Testis (tissue), 3 donors: Measurements from ENCODE around the gene WDR87. TPM values are rescaled to one million over a fixed set of nuclear protein-coding genes. Genes with fewer than 3 reads are reported as not detected.
"Not testable (repeated sequence)": the region's sequence is repeated elsewhere in the genome, so short reads cannot be mapped to it uniquely, and the experiment has no call there.

Source experiments
- DNase-seq: peaks from one replicate; pipeline ENCODE4 v3.0.0-alpha.2; 2019
- H3K27ac ChIP-seq, 2 donors: fragments of 200-600 bp; sonication (generic); one replicate each; pipeline ENCODE4 v1.5.1; 2019
- H3K27me3 ChIP-seq: fragments of 200-600 bp; sonication (generic); one replicate; pipeline ENCODE4 v1.5.1; 2019
- H3K36me3 ChIP-seq: fragments of 200-600 bp; sonication (generic); one replicate; pipeline ENCODE4 v1.5.1; 2017; ENCODE audit warnings: low read depth; ENCODE audit errors: missing control alignments
- H3K4me1 ChIP-seq: fragments of 200-600 bp; sonication (generic); one replicate; pipeline ENCODE4 v1.5.1; 2019
- H3K4me3 ChIP-seq, 2 donors: fragments of 200-600 bp; sonication (generic); one replicate each; pipeline ENCODE4 v1.5.1; 2017 to 2019
- H3K9me3 ChIP-seq: fragments of 200-600 bp; sonication (generic); one replicate; pipeline ENCODE4 v1.5.1; 2017
- CTCF ChIP-seq, 3 experiments: fragments of 450-650 bp in 2 of 3; fragments of 200-600 bp in 1 of 3; sonication (generic) in 1 of 3; IDR thresholded peaks; one replicate each; pipeline ENCODE4 v1.5.1; 2016 to 2019; ENCODE audit warnings: antibody characterized with exemption in 3 of 3, mild to moderate bottlenecking in 2 of 3, moderate library complexity in 1 of 3
- POLR2A ChIP-seq: fragments of 450-650 bp; IDR thresholded peaks from one replicate; pipeline ENCODE4 v1.6.1; 2017; ENCODE audit warnings: antibody characterized with exemption, mild to moderate bottlenecking, moderate library complexity
- WGBS, 2 donors: methylation state at CpG; one replicate each; pipeline ENCODE4 v1.1.5; 2018; 5-methylcytosine and 5-hydroxymethylcytosine counted together
- intact Hi-C: fragments of 100-400 bp; cut with DNase I; formaldehyde crosslinking; loops from one replicate; pipeline ENCODE4 v1.15.1; 2023; ENCODE audit warnings: low total_unique reads
- polyA plus RNA-seq: library from polyadenylated mRNA; stranded (reverse); fragments of 350-450 nt; fragmentation: Illumina TruSeq; extraction: RNeasy Lipid Tissue Mini Kit (QIAGEN cat#74804); gene quantifications from one replicate; pipeline ENCODE4 v1.2.3, GENCODE V29; 2014; ENCODE audit warnings: low read depth, low replicate concordance; ENCODE audit not compliant: insufficient read depth
- total RNA-seq, 2 donors: library from RNA; depleted of rRNA; stranded (reverse); fragments of >200 nt; gene quantifications; one replicate each; pipeline ENCODE4 v1.2.3, GENCODE V29; 2016

Gene WDR87
- total and polyA plus RNA-seq, 3 donors from 2014 or later = 12.1 to 22.0 (median 15.3) TPM

- intact Hi-C loops = no loop called here
- H3K27me3 ChIP-seq = no peaks in the 10 kb centered on the region
- no peaks in the 10 kb centered on the region for H3K36me3 ChIP-seq
- H3K4me1 ChIP-seq = no peaks in the 10 kb centered on the region
- no peak overlapping the region for H3K4me3 ChIP-seq
- no peak for DNase-seq
- no peak for TF ChIP-seq CTCF (IDR thresholded peaks at IDR 0.05)
- no peak for TF ChIP-seq POLR2A
- no peak overlapping the region for H3K27ac ChIP-seq
- WGBS, 2 donors = 44 to 50% methylated on average over 4 of the region's 4 CpGs
- H3K9me3 ChIP-seq = no peaks in the 10 kb centered on the region
Measured at GRCh38 chr19:37869766-37870340, 36.5 kb downstream of the WDR87 start.

GRCh38 chr19:37867831-37868230, 38.6 kb downstream of the WDR87 start:
- no peaks in the 10 kb centered on the region for H3K4me1 ChIP-seq
- H3K9me3 ChIP-seq = no peaks in the 10 kb centered on the region
- H3K27me3 ChIP-seq = no peaks in the 10 kb centered on the region
- H3K27ac ChIP-seq = no peak overlapping the region
- no peak for DNase-seq
- intact Hi-C loops = no loop called here
- no peaks in the 10 kb centered on the region for H3K36me3 ChIP-seq
- TF ChIP-seq CTCF (IDR thresholded peaks at IDR 0.05) = no peak
- no peak overlapping the region for H3K4me3 ChIP-seq
- WGBS, 2 donors = 58 to 68% methylated on average over 2 of the region's 2 CpGs

GRCh38 chr19:37865930-37866329, 40.5 kb downstream of the WDR87 start:
- intact Hi-C loops, H3K27me3 ChIP-seq, H3K27ac ChIP-seq, H3K4me3 ChIP-seq, H3K9me3 ChIP-seq, H3K36me3 ChIP-seq, H3K4me1 ChIP-seq, DNase-seq: not testable (repeated sequence)
- 89 to 90% methylated on average over 8 of the region's 9 CpGs for WGBS, 2 donors

- intact Hi-C loops = no loop called here
- WGBS, 2 donors = 80 to 95% methylated on average over 3 of the region's 3 CpGs
Measured at GRCh38 chr19:37864501-37864900, 41.9 kb downstream of the WDR87 start.

GRCh38 chr19:37855098-37855497, 51.3 kb downstream of the WDR87 start:
- no peak overlapping the region for H3K27ac ChIP-seq
- no peak for TF ChIP-seq CTCF (IDR thresholded peaks at IDR 0.05)
- TF ChIP-seq POLR2A = no peak
- WGBS, 2 donors = 5 to 7% methylated on average over 14 to 35 of the region's 35 CpGs
- no peaks in the 10 kb centered on the region for H3K4me1 ChIP-seq
- intact Hi-C loops = no loop called here
- peak overlapping the region; percentile 38 to 56 for H3K4me3 ChIP-seq
- no peaks in the 10 kb centered on the region for H3K27me3 ChIP-seq
- peak; percentile 87 for DNase-seq
- H3K9me3 ChIP-seq = no peaks in the 10 kb centered on the region
- no peaks in the 10 kb centered on the region for H3K36me3 ChIP-seq

More at GRCh38 chr19:37864501-37864900, 41.9 kb downstream of the WDR87 start:
- Histone ChIP-seq H3K4me3 (no peak overlapping the region), H3K27me3 (no peaks in the 10 kb centered on the region), H3K27ac (no peak overlapping the region), H3K4me1 (no peaks in the 10 kb centered on the region), H3K36me3 (no peaks in the 10 kb centered on the region), H3K9me3 (no peaks in the 10 kb centered on the region)
- TF ChIP-seq POLR2A (no peak), CTCF (IDR thresholded peaks at IDR 0.05) (no peak)
- no peak for DNase-seq
